ENCODE results near the gene SMIM17. TPM values are rescaled to one million over a fixed set of nuclear protein-coding genes. Genes with fewer than 3 reads are reported as not detected.

The SMIM17 gene
- total RNA-seq, 6 donors from 2014 or later: 0.29 to 0.30 TPM; not detected in 4

DNA sequence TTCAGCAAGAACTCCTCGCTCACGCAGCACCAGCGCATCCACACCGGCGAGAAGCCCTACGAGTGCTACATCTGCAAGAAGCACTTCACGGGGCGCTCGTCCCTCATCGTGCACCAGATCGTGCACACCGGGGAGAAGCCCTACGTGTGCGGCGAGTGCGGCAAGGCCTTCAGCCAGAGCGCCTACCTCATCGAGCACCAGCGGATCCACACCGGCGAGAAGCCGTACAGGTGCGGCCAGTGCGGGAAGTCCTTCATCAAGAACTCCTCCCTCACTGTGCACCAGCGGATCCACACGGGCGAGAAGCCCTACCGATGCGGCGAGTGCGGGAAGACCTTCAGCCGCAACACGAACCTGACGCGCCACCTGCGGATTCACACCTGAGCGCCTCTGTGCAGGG lies 20.6 kb upstream of the SMIM17 start:
- DNase-seq (no peak), ATAC-seq (ENCODE audit: low FRiP score in 2 of 2) (no peak)
- Histone ChIP-seq H3K27ac (no peak overlapping the region), H3K4me3 (no peak overlapping the region), H3K4me1 (no peaks in the 10 kb centered on the region), H3K36me3 (peaks cover 4 to 58% (median 37%) of the 10 kb centered on the region in 4 donors), H3K27me3 (no peaks in the 10 kb centered on the region), H3K9me3 (peaks cover 6 to 89% (median 78%) of the 10 kb centered on the region in 4 donors)
- no peak for TF ChIP-seq POLR2A (IDR thresholded peaks at IDR 0.05)
- TF ChIP-seq CTCF (IDR thresholded peaks at IDR 0.05): no peak
- no peak for TF ChIP-seq POLR2AphosphoS5 (IDR thresholded peaks at IDR 0.05)
- TF ChIP-seq EP300 (IDR thresholded peaks at IDR 0.05): no peak
- 97 to 98% methylated on average over 34 to 37 of the region's 37 CpGs for WGBS, 2 donors

GRCh38 chr19:56623006-56623405 lies 20.0 kb upstream of the SMIM17 start:
- H3K9me3 ChIP-seq: peaks cover 6 to 83% (median 73%) of the 10 kb centered on the region in 4 donors
- no peaks in the 10 kb centered on the region for H3K4me1 ChIP-seq
- H3K36me3 ChIP-seq: peaks cover 4 to 51% (median 34%) of the 10 kb centered on the region in 4 donors
- H3K4me3 ChIP-seq: no peak overlapping the region
- H3K27me3 ChIP-seq: no peaks in the 10 kb centered on the region
- TF ChIP-seq POLR2AphosphoS5 (IDR thresholded peaks at IDR 0.05) (no peak), EP300 (IDR thresholded peaks at IDR 0.05) (no peak), CTCF (IDR thresholded peaks at IDR 0.05) (no peak), POLR2A (IDR thresholded peaks at IDR 0.05) (no peak)
- ATAC-seq (ENCODE audit: low FRiP score in 2 of 2) (no peak), DNase-seq (no peak)
- no peak overlapping the region for H3K27ac ChIP-seq
- WGBS, 2 donors: 81 to 90% methylated on average over 9 of the region's 9 CpGs

DNA sequence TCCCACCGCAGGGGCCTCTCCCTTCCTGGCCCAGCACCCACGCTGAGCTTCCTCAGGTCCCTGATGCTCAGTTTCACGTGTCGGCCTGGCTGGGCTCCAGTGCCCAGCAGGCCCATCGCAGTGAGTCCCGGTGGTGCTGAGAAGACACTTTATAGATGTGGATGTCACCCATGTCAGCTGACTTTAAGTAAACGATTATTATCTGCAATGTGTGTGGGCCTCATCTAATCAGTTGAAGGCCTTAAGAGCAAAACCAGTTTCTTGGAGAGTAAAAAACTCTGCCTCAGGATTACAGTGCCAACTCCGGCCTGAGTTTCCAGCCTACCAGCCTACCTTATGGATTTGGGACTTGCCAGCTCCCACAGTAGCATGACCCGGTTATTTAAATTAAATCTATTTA lies 17.3 kb upstream of the SMIM17 start:
- H3K27ac ChIP-seq: no peak overlapping the region
- H3K4me3 ChIP-seq: no peak overlapping the region
- H3K36me3 ChIP-seq: peaks cover 4 to 47% (median 31%) of the 10 kb centered on the region in 4 donors
- no peak for ATAC-seq (ENCODE audit: low FRiP score in 2 of 2)
- no peak for TF ChIP-seq EP300 (IDR thresholded peaks at IDR 0.05)
- no peak for TF ChIP-seq POLR2AphosphoS5 (IDR thresholded peaks at IDR 0.05)
- no peak for TF ChIP-seq POLR2A (IDR thresholded peaks at IDR 0.05)
- no peak for TF ChIP-seq CTCF (IDR thresholded peaks at IDR 0.05)
- peaks cover 14 to 84% (median 72%) of the 10 kb centered on the region in 4 donors for H3K9me3 ChIP-seq
- no peak for DNase-seq
- 92 to 99% methylated on average over 4 to 9 of the region's 9 CpGs for WGBS, 2 donors
- no peaks in the 10 kb centered on the region for H3K4me1 ChIP-seq
- H3K27me3 ChIP-seq: no peaks in the 10 kb centered on the region

DNA sequence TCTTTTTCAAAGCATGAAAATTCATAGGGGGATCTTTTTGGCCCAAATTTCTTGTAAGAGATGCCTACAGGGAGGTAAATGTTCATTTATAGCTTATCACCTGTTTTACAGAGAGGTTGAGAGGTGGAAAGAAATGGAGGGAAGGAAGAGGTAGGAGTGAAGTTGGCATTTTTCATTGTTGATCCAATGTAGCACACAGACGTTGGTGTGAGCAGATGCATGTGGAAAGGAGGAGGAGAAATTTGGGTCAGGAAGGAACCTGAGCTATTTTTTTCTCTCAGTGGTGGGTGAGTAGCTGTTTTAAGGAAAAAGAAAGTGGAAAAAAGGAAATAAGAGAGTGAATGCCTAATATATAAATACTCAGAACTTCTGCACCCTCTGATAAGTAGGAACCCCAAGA lies 9.9 kb upstream of the SMIM17 start:
- Histone ChIP-seq H3K27me3 (no peaks in the 10 kb centered on the region), H3K36me3 (no peaks in the 10 kb centered on the region), H3K4me1 (no peaks in the 10 kb centered on the region), H3K9me3 (peaks cover 7 to 68% (median 51%) of the 10 kb centered on the region in 4 donors), H3K27ac (no peak overlapping the region), H3K4me3 (no peak overlapping the region)
- no peak for ATAC-seq (ENCODE audit: low FRiP score in 2 of 2)
- WGBS, 2 donors: 10 to 21% methylated on average over 1 of the region's 1 CpG
- DNase-seq: no peak
- TF ChIP-seq EP300 (IDR thresholded peaks at IDR 0.05) (no peak), CTCF (IDR thresholded peaks at IDR 0.05) (no peak), POLR2A (IDR thresholded peaks at IDR 0.05) (no peak), POLR2AphosphoS5 (IDR thresholded peaks at IDR 0.05) (no peak)

GRCh38 chr19:56637976-56638555 lies 4.9 kb upstream of the SMIM17 start:
- TF ChIP-seq POLR2AphosphoS5 (IDR thresholded peaks at IDR 0.05): no peak
- no peak for TF ChIP-seq CTCF (IDR thresholded peaks at IDR 0.05)
- TF ChIP-seq POLR2A (IDR thresholded peaks at IDR 0.05): no peak
- TF ChIP-seq EP300 (IDR thresholded peaks at IDR 0.05): no peak
- peaks cover 0 to 42% (median 34%) of the 10 kb centered on the region in 4 donors for H3K9me3 ChIP-seq
- H3K36me3 ChIP-seq: no peaks in the 10 kb centered on the region
- H3K4me3 ChIP-seq: no peak overlapping the region
- 16 to 20% methylated on average over 11 to 21 of the region's 21 CpGs for WGBS, 2 donors
- H3K4me1 ChIP-seq: no peaks in the 10 kb centered on the region
- peaks cover 0 to 5% (median 2%) of the 10 kb centered on the region in 4 donors for H3K27me3 ChIP-seq
- peak; percentile 44 to 78 for ATAC-seq (ENCODE audit: low FRiP score in 2 of 2)
- no peak overlapping the region for H3K27ac ChIP-seq
- peak in 1 of 2 donors; percentile 40 for DNase-seq

All from upper lobe of left lung (tissue), 6 donors.